Cerebellar nuclear complex (tissue), 1 donor: ENCODE results near the gene CDH20.
A peak's percentile ranks its signal among the peaks of the same experiment; 100 is the strongest.

Experiments used
- DNase-seq, 2 experiments: peaks; one replicate each; lab custom pipeline; 2025; lab: John Stamatoyannopoulos, UW

Gene CDH20

DNA sequence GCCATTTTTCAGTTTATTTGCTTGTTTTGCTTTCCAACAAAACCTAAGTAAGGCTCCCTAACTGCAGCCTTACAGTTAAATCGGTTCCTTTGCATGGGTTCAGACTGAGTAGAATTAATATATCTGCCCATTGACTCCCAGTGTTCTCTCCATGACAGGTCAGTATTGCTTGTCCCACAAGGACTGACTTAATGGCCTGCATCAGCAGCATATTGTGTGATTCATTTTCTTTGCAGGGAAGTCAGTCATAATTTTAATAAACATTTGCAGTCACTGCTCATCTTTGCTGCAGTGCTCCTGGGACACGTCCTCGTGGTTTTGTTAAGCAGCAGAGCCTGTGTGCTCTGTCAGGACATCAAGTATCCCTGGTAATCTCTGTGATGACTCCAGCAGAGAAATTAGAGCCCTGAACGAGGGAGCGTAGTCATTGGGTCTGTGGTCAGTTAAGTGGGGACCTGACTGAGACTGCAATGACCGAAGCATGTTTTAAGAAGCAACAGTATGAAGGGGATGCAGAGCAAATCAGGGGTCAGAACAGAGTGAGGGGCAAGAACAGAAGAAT is 93.3 kb downstream of the CDH20 start:
- no peak for DNase-seq

DNA sequence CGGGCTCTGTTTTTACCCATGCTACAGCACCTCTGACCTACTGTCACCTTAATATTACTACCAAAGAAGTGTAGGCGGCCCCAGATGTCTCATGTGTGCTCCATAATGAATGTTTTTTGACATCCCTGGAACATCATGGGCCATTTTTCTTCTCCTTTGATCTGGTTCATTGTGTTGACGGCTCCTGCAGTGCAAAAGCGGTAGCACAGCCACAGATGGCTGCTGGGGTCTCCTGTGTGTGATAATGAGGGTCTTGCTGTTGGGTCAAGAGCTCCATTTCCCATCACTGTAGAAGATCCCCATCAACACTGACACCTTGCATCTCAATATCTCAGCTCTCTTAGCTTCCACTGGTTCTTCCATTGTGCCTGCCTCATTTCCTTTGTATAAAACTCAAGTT is 95.0 kb downstream of the CDH20 start:
- DNase-seq, result no peak

- no peak for DNase-seq
These were observed 99.4 kb downstream of the CDH20 start for GRCh38 chr18:61432590-61432989.

GRCh38 chr18:61435064-61435652 is 101.9 kb downstream of the CDH20 start:
- no peak for DNase-seq

- no peak for DNase-seq
These were observed 110.0 kb downstream of the CDH20 start for GRCh38 chr18:61443081-61443725.

DNA sequence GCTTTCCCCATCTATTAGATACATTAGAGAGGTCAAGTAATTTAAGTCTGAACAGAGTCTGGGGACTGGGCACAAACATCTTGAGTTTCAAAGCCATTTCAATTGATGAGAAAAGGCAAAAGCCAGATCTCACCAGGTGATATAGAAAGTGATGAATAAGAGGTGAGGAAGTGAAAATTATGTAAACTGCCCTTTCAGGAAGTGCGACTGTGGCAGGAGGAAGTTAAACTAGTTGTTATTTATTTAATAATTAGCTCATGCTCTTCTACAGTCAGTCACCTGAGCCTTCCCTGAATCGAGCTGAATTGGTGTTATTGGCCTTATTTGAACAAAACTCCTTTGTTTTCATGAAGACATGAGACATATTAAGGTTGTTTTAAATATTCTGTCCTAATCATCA is 115.1 kb downstream of the CDH20 start:
- DNase-seq, result no peak

GRCh38 chr18:61459896-61460648 is 126.8 kb downstream of the CDH20 start:
- no peak for DNase-seq

- DNase-seq, result no peak
These were observed 131.4 kb downstream of the CDH20 start for GRCh38 chr18:61464551-61465142.

GRCh38 chr18:61466736-61467135 is 133.5 kb downstream of the CDH20 start:
- DNase-seq, result no peak

DNA sequence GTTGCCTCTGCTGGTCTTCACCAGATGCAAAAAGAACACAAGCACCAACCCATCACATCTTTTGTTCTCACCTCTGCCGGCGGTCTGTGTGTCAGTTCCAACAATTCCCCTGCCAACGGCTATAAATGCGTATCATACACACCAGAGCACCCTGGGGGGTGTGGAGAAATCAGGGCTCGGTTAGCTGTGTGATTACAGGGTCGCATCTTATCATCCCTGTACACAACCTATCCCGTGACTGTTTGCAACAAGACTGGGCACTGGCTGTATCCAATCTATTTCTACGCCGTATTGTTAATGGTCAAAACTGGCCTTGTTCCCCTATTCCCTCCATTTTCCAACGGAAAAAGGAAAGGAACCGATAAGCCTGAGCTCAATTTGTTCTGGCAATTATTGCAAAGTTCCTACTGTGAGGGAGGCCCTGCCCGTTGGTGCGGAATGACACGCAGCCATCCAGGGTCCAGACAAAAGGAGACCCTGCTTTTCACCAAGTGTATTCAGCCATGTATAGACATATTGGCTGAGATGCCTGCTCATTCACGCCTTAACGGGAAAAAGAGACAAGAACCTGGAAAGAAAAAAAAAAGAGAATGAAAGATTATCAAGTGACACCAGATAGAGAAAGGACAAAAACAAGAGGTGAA is 136.9 kb downstream of the CDH20 start:
- DNase-seq, result no peak

DNA sequence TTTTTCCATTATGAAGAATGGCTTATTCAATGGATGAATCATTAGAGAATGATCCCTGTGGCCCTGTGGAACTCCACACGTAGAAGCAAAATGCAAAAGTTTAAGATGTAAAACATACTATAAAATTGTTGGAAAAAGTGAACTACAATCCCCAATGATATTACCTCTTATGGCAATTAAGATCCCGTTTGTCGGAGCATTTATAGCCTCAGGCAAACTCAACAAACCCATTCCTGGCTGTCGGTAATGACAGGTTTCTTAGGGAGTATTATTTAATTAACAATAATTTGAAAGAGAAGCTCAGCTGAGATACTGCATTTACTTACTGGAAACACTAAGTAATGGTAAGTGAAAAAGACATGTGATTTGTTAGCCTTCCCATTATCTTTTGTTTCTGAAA is 138.3 kb downstream of the CDH20 start:
- DNase-seq, result no peak

GRCh38 chr18:61471942-61472341 is 138.7 kb downstream of the CDH20 start:
- DNase-seq, result no peak

DNA sequence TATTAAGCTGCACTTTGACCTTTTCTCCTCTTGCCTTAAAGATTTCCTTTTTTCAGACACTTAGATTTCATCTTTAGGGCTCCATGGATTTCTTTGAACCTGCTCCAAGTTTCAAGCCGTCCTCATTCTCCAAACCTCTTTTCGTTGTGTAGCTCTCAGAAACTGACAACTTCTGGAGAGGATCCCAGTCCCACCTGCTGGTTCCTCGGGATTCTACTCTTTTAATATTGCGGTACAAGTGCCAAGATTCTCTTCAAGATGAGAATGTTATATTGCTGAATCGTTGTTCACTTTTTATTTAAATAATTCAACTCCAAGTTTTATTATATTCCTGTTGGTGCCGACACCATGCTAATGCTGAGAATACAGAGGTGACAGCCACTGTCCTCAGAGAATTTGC is 141.1 kb downstream of the CDH20 start:
- no peak for DNase-seq

GRCh38 chr18:61474918-61475317 is 141.7 kb downstream of the CDH20 start:
- no peak for DNase-seq

DNA sequence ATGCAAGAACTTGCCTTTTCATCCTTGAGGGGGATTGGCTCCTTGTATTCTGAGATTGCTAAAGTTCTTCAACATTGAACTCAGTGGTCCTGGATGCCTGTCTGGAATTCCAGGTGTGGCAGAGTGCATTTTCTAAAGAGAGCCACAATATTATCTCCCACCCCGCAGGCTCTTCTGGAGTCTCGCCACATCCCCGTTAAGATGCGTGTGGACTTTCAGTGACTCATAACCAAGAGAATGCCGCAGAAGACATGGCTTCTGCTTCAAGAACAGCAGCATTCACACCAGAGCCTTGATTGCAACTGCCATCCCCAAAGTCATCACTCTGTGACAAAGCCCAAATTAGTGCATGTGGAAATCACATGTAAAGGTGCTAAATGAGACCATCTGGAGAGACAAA is 142.7 kb downstream of the CDH20 start:
- no peak for DNase-seq

DNA sequence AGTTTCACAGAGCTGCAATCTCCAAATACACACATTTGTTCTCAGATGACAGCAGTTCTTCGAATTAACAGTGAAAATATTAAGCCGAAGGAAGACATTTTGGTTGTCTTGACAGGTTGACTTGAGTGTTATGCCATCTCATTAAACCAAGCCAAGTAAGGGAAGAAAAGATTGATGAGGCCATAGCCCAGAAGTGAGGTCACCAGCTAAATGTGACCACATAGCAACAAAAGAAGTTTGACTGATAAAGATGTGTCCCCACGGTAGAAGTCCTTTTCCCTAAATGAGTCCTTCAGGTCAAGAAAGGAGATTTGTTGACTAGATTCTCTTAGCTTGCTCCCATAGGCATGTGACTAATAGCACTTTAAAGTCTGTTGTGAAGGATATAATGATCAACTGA is 156.1 kb downstream of the CDH20 start:
- no peak for DNase-seq

GRCh38 chr18:61496374-61496773 is 163.1 kb downstream of the CDH20 start:
- DNase-seq, result no peak

DNA sequence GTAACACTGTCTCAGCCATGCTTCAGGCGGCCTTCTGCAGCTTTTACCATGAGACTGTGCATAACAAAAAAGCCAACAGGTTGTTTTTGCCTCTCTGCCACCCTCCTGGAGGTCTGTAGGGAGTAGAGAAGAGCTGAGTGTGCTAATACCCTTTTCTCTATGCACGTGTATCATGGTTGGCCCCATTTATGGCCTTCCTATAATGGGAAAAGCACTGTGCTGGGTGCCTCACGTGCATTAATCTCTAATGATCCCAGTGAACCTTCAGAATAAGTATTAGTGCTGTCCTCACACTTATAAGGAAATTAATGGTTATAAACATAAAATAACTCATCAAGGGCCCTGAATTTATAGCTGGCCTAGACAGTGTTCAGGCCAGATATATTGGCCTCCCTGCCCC is 164.2 kb downstream of the CDH20 start:
- no peak for DNase-seq

DNA sequence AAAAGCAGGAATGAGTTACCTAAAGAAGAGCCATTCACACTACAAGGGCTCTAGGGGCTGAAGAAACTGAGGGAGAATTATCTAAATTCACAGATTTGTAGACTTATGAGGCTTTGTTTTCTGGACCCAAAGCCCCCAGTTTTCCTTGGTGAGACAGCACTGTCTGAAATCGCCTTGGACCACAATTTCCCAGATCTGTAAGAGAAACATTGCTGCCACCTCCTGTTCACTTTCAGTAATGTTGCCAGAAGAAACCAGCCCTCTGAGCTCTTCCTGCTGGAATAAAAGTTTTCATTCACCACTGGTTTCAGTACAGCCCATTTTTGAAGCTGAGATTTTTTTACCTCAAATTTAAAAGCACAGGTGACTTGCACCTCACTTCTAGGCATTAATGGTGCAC is 169.2 kb downstream of the CDH20 start:
- DNase-seq, result peak in 1 of 2 experiments; percentile 10

GRCh38 chr18:61503688-61504087 is 170.5 kb downstream of the CDH20 start:
- DNase-seq, result no peak

DNA sequence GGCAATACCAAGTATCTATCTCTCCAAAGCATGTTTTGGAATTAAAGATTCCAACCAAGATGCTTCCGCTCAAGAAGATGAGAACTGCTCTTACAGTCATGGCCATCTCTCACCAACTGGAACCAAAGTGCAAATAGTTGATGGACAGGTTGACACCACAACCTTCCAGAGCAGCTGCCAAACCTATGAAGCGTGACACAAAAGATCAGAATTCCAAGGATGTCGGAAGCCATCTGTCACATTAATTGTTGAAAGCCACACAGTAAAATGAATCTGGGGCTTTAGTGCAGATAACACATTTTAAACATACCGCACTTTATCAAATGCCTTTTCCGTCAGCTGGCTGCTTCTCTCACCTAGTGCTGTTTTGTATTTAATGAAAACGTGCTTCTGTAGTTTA is 195.7 kb downstream of the CDH20 start:
- peak in 1 of 2 experiments; percentile 43 for DNase-seq

- peak in 1 of 2 experiments; percentile 57 for DNase-seq
These were observed 197.5 kb downstream of the CDH20 start for GRCh38 chr18:61530681-61531080.
